ENCODE data around the gene CCR6. TPM values are rescaled to one million over a fixed set of nuclear protein-coding genes. Genes with fewer than 3 reads are reported as not detected.

The CCR6 gene
- total and polyA plus RNA-seq, 2 of the 8 experiments (the other 6 are each of a cell fraction or from before 2014, with no cell fraction given) = 0.06 TPM; not detected in 1

GRCh38 chr6:167142433-167142761 lies 19.5 kb downstream of the CCR6 start:
- no peak overlapping the region for H3K14ac ChIP-seq (ENCODE audit: insufficient read length)
- CTCF ChIA-PET (ENCODE audit: partially characterized antibody) = interaction anchor here (0.6 to 7.2 kb wide), 31 partner anchors 9 to 434 kb away, joined by 3 to 72 read pairs (median 4); partner anchors contain the start of genes CCR6 and RNASET2
- no peak overlapping the region for H2BK15ac ChIP-seq (ENCODE audit: low read length)
- POLR2A ChIA-PET (ENCODE audit: partially characterized antibody) = no interaction called here
- TF ChIP-seq RBBP5 (IDR thresholded peaks at IDR 0.05; ENCODE audit: borderline replicate concordance, low read depth, low read length) = no peak
- TF ChIP-seq EZH2 (IDR thresholded peaks at IDR 0.05; ENCODE audit: low read depth, low read length, severe bottlenecking) = no peak
- no peak for TF ChIP-seq EGR1 (IDR thresholded peaks at IDR 0.05; ENCODE audit: borderline replicate concordance, low read depth, low read length)
- TF ChIP-seq ASH2L (IDR thresholded peaks at IDR 0.05; ENCODE audit: low read length) = no peak
- TF ChIP-seq CREB1 (IDR thresholded peaks at IDR 0.05) = no peak
- no peak overlapping the region for H3K56ac ChIP-seq (replicated peaks; ENCODE audit: insufficient read length, low read depth, low read length)
- H2AK5ac ChIP-seq (ENCODE audit: low read depth, low read length) = no peak overlapping the region
- peaks cover 6 to 8% of the 10 kb centered on the region in 2 experiments; a peak in 3 of 4 replicates for H3K9me3 ChIP-seq (ENCODE audit: insufficient read depth in 2 of 2, low read depth in 1 of 2, low read length in 1 of 2)
- H3K4me2 ChIP-seq (ENCODE audit: insufficient read depth in 1 of 2, low read depth in 2 of 2, low read length in 2 of 2) = no peak overlapping the region
- H2BK12ac ChIP-seq (ENCODE audit: low read depth, low read length) = no peak overlapping the region
- H3K79me1 ChIP-seq (ENCODE audit: low read depth, low read length) = no peaks in the 10 kb centered on the region
- H3K79me2 ChIP-seq (ENCODE audit: control insufficient read depth in 1 of 2, insufficient read depth in 2 of 2, low read length in 2 of 2) = no peaks in the 10 kb centered on the region
- no peak overlapping the region for H3K23ac ChIP-seq (ENCODE audit: insufficient read length)
- no peak overlapping the region for H4K8ac ChIP-seq (ENCODE audit: extremely low read depth, insufficient read depth, low read length)
- no peak overlapping the region for H3K9ac ChIP-seq (replicated peaks in 1 of 4; ENCODE audit: extremely low read depth in 1 of 4, low read depth in 3 of 4, low read length in 3 of 4)
- H2BK120ac ChIP-seq (replicated peaks; ENCODE audit: low read depth, low read length) = no peak overlapping the region
- no peak overlapping the region for H3K18ac ChIP-seq (ENCODE audit: extremely low read depth, low read length)
- H3K4ac ChIP-seq (replicated peaks; ENCODE audit: insufficient read length, low read depth, low read length) = no peak overlapping the region
- H4K20me1 ChIP-seq (replicated peaks in 1 of 2; ENCODE audit: control insufficient read depth in 1 of 2, insufficient read depth in 2 of 2, low read length in 2 of 2) = no peaks in the 10 kb centered on the region
- no peak overlapping the region for H3K27ac ChIP-seq (ENCODE audit: low read depth, low read length)
- 41% methylated on average over 4 of the region's 4 CpGs; no CpG with 5 or more reads in 1 of the 2 experiments for WGBS, 2 experiments (ENCODE audit: extremely low coverage in 1 of 2, insufficient coverage in 1 of 2, insufficient read length in 1 of 2, insufficient replicate concordance in 2 of 2, low coverage in 1 of 2, low lambda C conversion rate in 2 of 2, missing lambda C conversion rate in 1 of 2)
- peaks cover 5 to 20% (median 16%) of the 10 kb centered on the region in 4 experiments for H3K4me1 ChIP-seq (replicated peaks in 1 of 4; ENCODE audit: control insufficient read depth in 3 of 4, insufficient read depth in 4 of 4, low read length in 3 of 4)
- no peak overlapping the region for H4K5ac ChIP-seq (ENCODE audit: insufficient read length, low read depth, low read length)
- no peak overlapping the region for H2AFZ ChIP-seq (ENCODE audit: low read length)
- H3K27me3 ChIP-seq (replicated peaks in 1 of 4; ENCODE audit: control insufficient read depth in 3 of 4, extremely low read depth in 1 of 4, insufficient read depth in 3 of 4, low read length in 3 of 4) = no peaks in the 10 kb centered on the region; a peak in 2 of 7 replicates
- no peaks in the 10 kb centered on the region for H3K36me3 ChIP-seq (ENCODE audit: control insufficient read depth in 2 of 4, insufficient read depth in 4 of 4, low read length in 3 of 4)
- FAIRE-seq (no peak), DNase-seq (ENCODE audit: low read depth in 1 of 2, low spot score in 2 of 2) (no peak)
- H3K23me2 ChIP-seq (ENCODE audit: low read depth, low read length) = peaks cover 4% of the 10 kb centered on the region; the same call in 1 of the 2 replicates
- H4K91ac ChIP-seq (replicated peaks; ENCODE audit: insufficient read length, low read length) = no peak overlapping the region
- no peak overlapping the region for H2BK20ac ChIP-seq (ENCODE audit: low read length)
- H3K4me3 ChIP-seq (ENCODE audit: extremely low read depth in 1 of 4, insufficient read depth in 2 of 4, low read depth in 3 of 4, low read length in 4 of 4) = no peak overlapping the region
- H2BK5ac ChIP-seq (ENCODE audit: low read depth, low read length) = no peak overlapping the region

All from H1 (cell line).